Activated CD8-positive, alpha-beta memory T cell treated with anti-CD3 and anti-CD28 coated beads, Interleukin-2, amount 50 U/mL, for 1 hour (primary cell): ENCODE data around the gene CCR5AS.

Source experiments
- DNase-seq: peaks from one replicate; pipeline ENCODE4 v3.0.0-alpha.2; 2020; ENCODE audit errors: extremely low read depth

The CCR5AS gene

DNA sequence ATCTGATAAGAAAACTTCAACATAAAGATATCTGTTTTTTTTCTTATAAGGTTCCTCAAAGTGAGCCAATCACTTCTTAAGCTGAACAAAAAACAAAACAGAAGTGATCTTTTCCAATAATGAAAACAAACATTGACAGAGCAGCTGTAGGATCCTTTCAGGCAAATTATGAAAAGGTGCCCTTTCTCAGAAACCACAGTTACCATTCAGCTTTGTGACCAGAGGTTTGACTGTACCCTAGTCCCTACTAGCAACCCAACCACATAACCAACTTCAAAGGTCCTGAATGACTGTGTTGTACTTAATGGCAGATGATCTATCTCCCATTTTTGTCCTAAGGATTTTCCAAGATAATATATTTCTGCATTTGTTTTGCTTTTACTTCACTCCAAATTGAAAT, 92.3 kb downstream of the CCR5AS start:
- no peak for DNase-seq
